Measurements from ENCODE around the gene MLLT10.

Gene MLLT10

GRCh38 chr10:21655236-21655635 is 121.2 kb downstream of the MLLT10 start:
- DNase-seq = no peak

- no peak for DNase-seq
Observed at GRCh38 chr10:21655687-21656086, 121.7 kb downstream of the MLLT10 start.

- DNase-seq = no peak
Observed at GRCh38 chr10:21661087-21661486, 127.1 kb downstream of the MLLT10 start.

GRCh38 chr10:21661935-21662334 is 127.9 kb downstream of the MLLT10 start:
- DNase-seq = no peak

GRCh38 chr10:21662635-21663034 is 128.6 kb downstream of the MLLT10 start:
- DNase-seq = no peak

GRCh38 chr10:21668831-21669230 is 134.8 kb downstream of the MLLT10 start:
- DNase-seq = no peak

- no peak for DNase-seq
Observed at GRCh38 chr10:21670391-21670790, 136.4 kb downstream of the MLLT10 start.

GRCh38 chr10:21673668-21674067 is 139.6 kb downstream of the MLLT10 start:
- DNase-seq = no peak

GRCh38 chr10:21675157-21675796 is 141.2 kb downstream of the MLLT10 start:
- DNase-seq = no peak

GRCh38 chr10:21677551-21677950 is 143.5 kb downstream of the MLLT10 start:
- DNase-seq = no peak

- no peak for DNase-seq
Observed at GRCh38 chr10:21681156-21681555, 147.1 kb downstream of the MLLT10 start.

- no peak for DNase-seq
Observed at GRCh38 chr10:21687266-21688008, 153.4 kb downstream of the MLLT10 start.

- no peak for DNase-seq
Observed at GRCh38 chr10:21688009-21688332, 153.9 kb downstream of the MLLT10 start.

- no peak for DNase-seq
Observed at GRCh38 chr10:21688870-21689269, 154.8 kb downstream of the MLLT10 start.

GRCh38 chr10:21689881-21690280 is 155.8 kb downstream of the MLLT10 start:
- DNase-seq = no peak

- no peak for DNase-seq
Observed at GRCh38 chr10:21692916-21693315, 158.9 kb downstream of the MLLT10 start.

- DNase-seq = no peak
Observed at GRCh38 chr10:21693418-21693817, 159.4 kb downstream of the MLLT10 start.

GRCh38 chr10:21694631-21695030 is 160.6 kb downstream of the MLLT10 start:
- no peak for DNase-seq

- DNase-seq = no peak
Observed at GRCh38 chr10:21696302-21696701, 162.3 kb downstream of the MLLT10 start.

- DNase-seq = no peak
Observed at GRCh38 chr10:21699575-21699974, 165.5 kb downstream of the MLLT10 start.

GRCh38 chr10:21700474-21700873 is 166.4 kb downstream of the MLLT10 start:
- DNase-seq = no peak

- DNase-seq = no peak
Observed at GRCh38 chr10:21702633-21703111, 168.6 kb downstream of the MLLT10 start.

- no peak for DNase-seq
Observed at GRCh38 chr10:21705142-21705827, 171.3 kb downstream of the MLLT10 start.

GRCh38 chr10:21705828-21706176 is 171.8 kb downstream of the MLLT10 start:
- no peak for DNase-seq

Measured in activated CD4-positive, alpha-beta T cell treated with anti-CD3 and anti-CD28 coated beads for 1 hour (primary cell).